ENCODE data around the gene LRRC38. TPM values are rescaled to one million over a fixed set of nuclear protein-coding genes. Genes with fewer than 3 reads are reported as not detected.

LRRC38 gene
- total RNA-seq, 5 donors from 2014 or later (not counting 1 experiment from before 2014, with no cell fraction given): 0.13 TPM; not detected in 4

GRCh38 chr1:13513063-13513894 is 524 bp downstream of the LRRC38 start:
- ATAC-seq (replicated peaks in 1 of 4) (no peak), DNase-seq (no peak)
- Mint-ChIP-seq H3K4me3 (no peak overlapping the region), H3K27me3 (peaks cover 15 to 45% of the 10 kb centered on the region in 2 donors), H3K4me1 (peaks cover 0 to 2% (median 0%) of the 10 kb centered on the region in 3 donors), H3K36me3 (no peaks in the 10 kb centered on the region), H3K27ac (no peak overlapping the region), H3K9me3 (peaks cover 0 to 2% (median 0%) of the 10 kb centered on the region in 3 donors)
- WGBS (ENCODE audit: insufficient coverage): 2% methylated on average over 96 of the region's 98 CpGs
- peaks cover 0 to 48% of the 10 kb centered on the region in 2 experiments for H3K27me3 ChIP-seq (replicated peaks in 1 of 2; ENCODE audit: control insufficient read depth in 2 of 2, extremely low read depth in 1 of 2, insufficient read depth in 2 of 2, low read length in 1 of 2)
- H3K4me3 ChIP-seq (ENCODE audit: control insufficient read depth in 1 of 2, extremely low read depth in 1 of 2, low read length in 1 of 2): no peak overlapping the region
- CTCF ChIA-PET: no interaction called here
- POLR2A ChIA-PET: no interaction called here
- no peaks in the 10 kb centered on the region for H3K9me3 ChIP-seq
- H3K36me3 ChIP-seq (ENCODE audit: control insufficient read depth in 2 of 2, extremely low read depth in 1 of 2, insufficient read depth in 1 of 2, low read length in 1 of 2): no peaks in the 10 kb centered on the region
- H3K4me1 ChIP-seq (ENCODE audit: control insufficient read depth in 1 of 2, extremely low read depth in 1 of 2, insufficient read depth in 2 of 2, low read length in 2 of 2): no peaks in the 10 kb centered on the region
- no peak overlapping the region for H3K27ac ChIP-seq (ENCODE audit: low read length)

GRCh38 chr1:13512472-13512871 is 1.3 kb downstream of the LRRC38 start:
- no peak overlapping the region for H3K27ac Mint-ChIP-seq
- ChIA-PET CTCF (no interaction called here), POLR2A (no interaction called here)

GRCh38 chr1:13510499-13510898 is 3.3 kb downstream of the LRRC38 start:
- Histone ChIP-seq H3K9me3 (no peaks in the 10 kb centered on the region), H3K27ac (ENCODE audit: low read length) (no peak overlapping the region), H3K27me3 (replicated peaks in 1 of 2; ENCODE audit: control insufficient read depth in 2 of 2, extremely low read depth in 1 of 2, insufficient read depth in 2 of 2, low read length in 1 of 2) (peaks cover 0 to 41% of the 10 kb centered on the region in 2 experiments), H3K4me3 (ENCODE audit: control insufficient read depth in 1 of 2, extremely low read depth in 1 of 2, low read length in 1 of 2) (no peak overlapping the region), H3K4me1 (ENCODE audit: control insufficient read depth in 1 of 2, extremely low read depth in 1 of 2, insufficient read depth in 2 of 2, low read length in 2 of 2) (no peaks in the 10 kb centered on the region), H3K36me3 (ENCODE audit: control insufficient read depth in 2 of 2, extremely low read depth in 1 of 2, insufficient read depth in 1 of 2, low read length in 1 of 2) (no peaks in the 10 kb centered on the region)
- WGBS (ENCODE audit: insufficient coverage): 13% methylated on average over 3 of the region's 6 CpGs
- Mint-ChIP-seq H3K27ac (no peak overlapping the region), H3K9me3 (no peaks in the 10 kb centered on the region), H3K27me3 (peaks cover 5 to 27% of the 10 kb centered on the region in 2 donors), H3K4me3 (no peak overlapping the region), H3K36me3 (no peaks in the 10 kb centered on the region), H3K4me1 (peaks cover 0 to 2% (median 0%) of the 10 kb centered on the region in 3 donors)
- ATAC-seq (replicated peaks in 1 of 4) (no peak), DNase-seq (no peak)
- CTCF ChIA-PET: no interaction called here
- POLR2A ChIA-PET: no interaction called here

More at GRCh38 chr1:13512472-13512871, 1.3 kb downstream of the LRRC38 start:
- no peaks in the 10 kb centered on the region for H3K36me3 Mint-ChIP-seq
- 34% methylated on average over 8 of the region's 10 CpGs for WGBS (ENCODE audit: insufficient coverage)
- H3K9me3 Mint-ChIP-seq: no peaks in the 10 kb centered on the region
- H3K9me3 ChIP-seq: no peaks in the 10 kb centered on the region
- peaks cover 0 to 2% (median 0%) of the 10 kb centered on the region in 3 donors for H3K4me1 Mint-ChIP-seq
- peaks cover 0 to 42% of the 10 kb centered on the region in 2 experiments for H3K27me3 ChIP-seq (replicated peaks in 1 of 2; ENCODE audit: control insufficient read depth in 2 of 2, extremely low read depth in 1 of 2, insufficient read depth in 2 of 2, low read length in 1 of 2)
- H3K27ac ChIP-seq (ENCODE audit: low read length): no peak overlapping the region
- no peak overlapping the region for H3K4me3 ChIP-seq (ENCODE audit: control insufficient read depth in 1 of 2, extremely low read depth in 1 of 2, low read length in 1 of 2)
- H3K4me1 ChIP-seq (ENCODE audit: control insufficient read depth in 1 of 2, extremely low read depth in 1 of 2, insufficient read depth in 2 of 2, low read length in 2 of 2): no peaks in the 10 kb centered on the region
- peaks cover 15 to 38% of the 10 kb centered on the region in 2 donors for H3K27me3 Mint-ChIP-seq
- H3K36me3 ChIP-seq (ENCODE audit: control insufficient read depth in 2 of 2, extremely low read depth in 1 of 2, insufficient read depth in 1 of 2, low read length in 1 of 2): no peaks in the 10 kb centered on the region
- H3K4me3 Mint-ChIP-seq: no peak overlapping the region
- DNase-seq (no peak), ATAC-seq (replicated peaks in 1 of 4) (no peak)

- ChIA-PET POLR2A (no interaction called here), CTCF (no interaction called here)
- no CpG with 5 or more reads among the region's 4 CpGs for WGBS (ENCODE audit: insufficient coverage)
Measured at GRCh38 chr1:13507075-13507474, 6.7 kb downstream of the LRRC38 start.

GRCh38 chr1:13505020-13505419 is 8.8 kb downstream of the LRRC38 start:
- H3K9me3 Mint-ChIP-seq: no peaks in the 10 kb centered on the region
- 88% methylated on average over 5 of the region's 8 CpGs for WGBS (ENCODE audit: insufficient coverage)
- ATAC-seq (replicated peaks in 1 of 4): no peak
- ChIA-PET POLR2A (no interaction called here), CTCF (no interaction called here)
- no peak overlapping the region for H3K4me3 Mint-ChIP-seq
- no peaks in the 10 kb centered on the region for H3K36me3 Mint-ChIP-seq
- no peak overlapping the region for H3K27ac ChIP-seq (ENCODE audit: low read length)
- H3K27me3 ChIP-seq (replicated peaks in 1 of 2; ENCODE audit: control insufficient read depth in 2 of 2, extremely low read depth in 1 of 2, insufficient read depth in 2 of 2, low read length in 1 of 2): peaks cover 0 to 19% of the 10 kb centered on the region in 2 experiments
- no peaks in the 10 kb centered on the region for H3K36me3 ChIP-seq (ENCODE audit: control insufficient read depth in 2 of 2, extremely low read depth in 1 of 2, insufficient read depth in 1 of 2, low read length in 1 of 2)
- H3K4me3 ChIP-seq (ENCODE audit: control insufficient read depth in 1 of 2, extremely low read depth in 1 of 2, low read length in 1 of 2): no peak overlapping the region
- H3K27ac Mint-ChIP-seq: no peak overlapping the region
- no peak for DNase-seq
- no peaks in the 10 kb centered on the region for H3K9me3 ChIP-seq
- no peaks in the 10 kb centered on the region for H3K4me1 ChIP-seq (ENCODE audit: control insufficient read depth in 1 of 2, extremely low read depth in 1 of 2, insufficient read depth in 2 of 2, low read length in 2 of 2)
- H3K4me1 Mint-ChIP-seq: peaks cover 0 to 10% (median 2%) of the 10 kb centered on the region in 3 donors
- H3K27me3 Mint-ChIP-seq: peaks cover 9 to 18% of the 10 kb centered on the region in 2 donors

More at GRCh38 chr1:13507075-13507474, 6.7 kb downstream of the LRRC38 start:
- no peaks in the 10 kb centered on the region for H3K4me1 ChIP-seq (ENCODE audit: control insufficient read depth in 1 of 2, extremely low read depth in 1 of 2, insufficient read depth in 2 of 2, low read length in 2 of 2)
- no peaks in the 10 kb centered on the region for H3K36me3 Mint-ChIP-seq
- no peak overlapping the region for H3K27ac Mint-ChIP-seq
- H3K9me3 ChIP-seq: no peaks in the 10 kb centered on the region
- no peaks in the 10 kb centered on the region for H3K36me3 ChIP-seq (ENCODE audit: control insufficient read depth in 2 of 2, extremely low read depth in 1 of 2, insufficient read depth in 1 of 2, low read length in 1 of 2)
- no peak overlapping the region for H3K27ac ChIP-seq (ENCODE audit: low read length)
- H3K9me3 Mint-ChIP-seq: no peaks in the 10 kb centered on the region
- H3K27me3 ChIP-seq (replicated peaks in 1 of 2; ENCODE audit: control insufficient read depth in 2 of 2, extremely low read depth in 1 of 2, insufficient read depth in 2 of 2, low read length in 1 of 2): peaks cover 0 to 25% of the 10 kb centered on the region in 2 experiments
- peaks cover 0 to 10% (median 2%) of the 10 kb centered on the region in 3 donors for H3K4me1 Mint-ChIP-seq
- no peak for ATAC-seq (replicated peaks in 1 of 4)
- no peak for DNase-seq
- H3K27me3 Mint-ChIP-seq: peaks cover 10 to 22% of the 10 kb centered on the region in 2 donors
- no peak overlapping the region for H3K4me3 ChIP-seq (ENCODE audit: control insufficient read depth in 1 of 2, extremely low read depth in 1 of 2, low read length in 1 of 2)
- no peak overlapping the region for H3K4me3 Mint-ChIP-seq

- no peaks in the 10 kb centered on the region for H3K9me3 Mint-ChIP-seq
- H3K27me3 ChIP-seq (replicated peaks in 1 of 2; ENCODE audit: control insufficient read depth in 2 of 2, extremely low read depth in 1 of 2, insufficient read depth in 2 of 2, low read length in 1 of 2): peaks cover 0 to 19% of the 10 kb centered on the region in 2 experiments
- H3K27me3 Mint-ChIP-seq: peaks cover 17 to 24% of the 10 kb centered on the region in 2 donors
- ATAC-seq (replicated peaks in 1 of 4): no peak
- no peaks in the 10 kb centered on the region for H3K9me3 ChIP-seq
- no peak overlapping the region for H3K27ac ChIP-seq (ENCODE audit: low read length)
- no peaks in the 10 kb centered on the region for H3K36me3 Mint-ChIP-seq
- no peaks in the 10 kb centered on the region for H3K4me1 ChIP-seq (ENCODE audit: control insufficient read depth in 1 of 2, extremely low read depth in 1 of 2, insufficient read depth in 2 of 2, low read length in 2 of 2)
- H3K4me1 Mint-ChIP-seq: peaks cover 0 to 10% (median 2%) of the 10 kb centered on the region in 3 donors
- no peak overlapping the region for H3K4me3 ChIP-seq (ENCODE audit: control insufficient read depth in 1 of 2, extremely low read depth in 1 of 2, low read length in 1 of 2)
- ChIA-PET CTCF (no interaction called here), POLR2A (no interaction called here)
- no peaks in the 10 kb centered on the region for H3K36me3 ChIP-seq (ENCODE audit: control insufficient read depth in 2 of 2, extremely low read depth in 1 of 2, insufficient read depth in 1 of 2, low read length in 1 of 2)
- WGBS (ENCODE audit: insufficient coverage): 95% methylated on average over 6 of the region's 10 CpGs
- no peak overlapping the region for H3K4me3 Mint-ChIP-seq
- DNase-seq: no peak
- no peak overlapping the region for H3K27ac Mint-ChIP-seq
Measured at GRCh38 chr1:13500806-13501205, 13.0 kb downstream of the LRRC38 start.
